Esophagus (tissue), 2 donors: Measurements from ENCODE around the gene NXNL1. TPM values are rescaled to one million over a fixed set of nuclear protein-coding genes. Genes with fewer than 3 reads are reported as not detected.
"Not testable (repeated sequence)": the region's sequence is repeated elsewhere in the genome, so short reads cannot be mapped to it uniquely, and the experiment has no call there.

Source experiments
- H3K27ac ChIP-seq, 2 donors: one replicate each; pipeline ENCODE4 v1.5.1; 2013; ENCODE audit warnings: low read depth in 2 of 2, mild to moderate bottlenecking in 2 of 2, inconsistent platforms in 1 of 2, low read length in 1 of 2, moderate library complexity in 1 of 2
- H3K27me3 ChIP-seq, 2 donors: one replicate each; pipeline ENCODE4 v1.6.1; 2013; ENCODE audit warnings: low read length in 2 of 2, control low read depth in 1 of 2, mild to moderate bottlenecking in 1 of 2; ENCODE audit not compliant: insufficient read depth in 2 of 2, control insufficient read depth in 1 of 2
- H3K36me3 ChIP-seq, 2 donors: one replicate each; pipeline ENCODE4 v1.6.1; 2013; ENCODE audit warnings: low read length in 1 of 2; ENCODE audit not compliant: control insufficient read depth in 2 of 2, insufficient read depth in 2 of 2
- H3K4me1 ChIP-seq, 2 donors: one replicate each; pipeline ENCODE4 v1.6.1; 2013; ENCODE audit warnings: low read length in 1 of 2; ENCODE audit not compliant: control insufficient read depth in 2 of 2, insufficient read depth in 2 of 2
- H3K4me3 ChIP-seq, 2 donors: one replicate each; pipeline ENCODE4 v1.5.1; 2013; ENCODE audit warnings: low read length in 2 of 2, mild to moderate bottlenecking in 2 of 2, low read depth in 1 of 2, moderate library complexity in 1 of 2
- H3K9me3 ChIP-seq, 2 donors: one replicate each; pipeline ENCODE4 v1.6.1; 2013; ENCODE audit warnings: mild to moderate bottlenecking in 2 of 2, low read depth in 1 of 2, low read length in 1 of 2, moderate library complexity in 1 of 2; ENCODE audit not compliant: control insufficient read depth in 2 of 2, insufficient read depth in 1 of 2
- WGBS, 2 donors: extraction: QIAGEN DNeasy Blood & Tissue Kit; methylation state at CpG; one replicate each; pipeline ENCODE4 v1.1.7; 2013; 5-methylcytosine and 5-hydroxymethylcytosine counted together
- polyA plus RNA-seq, 2 donors: library from polyadenylated mRNA; stranded (reverse); fragments of 200-250 nt; gene quantifications; one replicate each; pipeline ENCODE4 v1.2.3, GENCODE V29; 2013
- donor health status: healthy with polysubstance abuse.
- donor health status: Bipolar disorder and iron deficiency.

NXNL1 gene
- not detected for polyA plus RNA-seq

GRCh38 chr19:17460372-17461230, at the start of gene NXNL1:
Gene NXNL1 (minus strand): TSS chr19:17460926. CDS start chr19:17460869, 57 bp downstream.
- Histone ChIP-seq H3K9me3 (no peaks in the 10 kb centered on the region), H3K4me1 (peaks cover 0 to 4% of the 10 kb centered on the region in 2 donors), H3K27ac (no peak within 1 kb of the TSS), H3K4me3 (no peak within 1 kb of the TSS), H3K36me3 (no peaks in the 10 kb centered on the region), H3K27me3 (peaks cover 0 to 4% of the 10 kb centered on the region in 2 donors)
- 83 to 86% methylated on average over 26 of the region's 26 CpGs for WGBS, 2 donors

- H3K36me3 ChIP-seq: peaks cover 0 to 14% of the 10 kb centered on the region in 2 donors
- not testable (repeated sequence) for H3K4me3 ChIP-seq, H3K4me1 ChIP-seq, H3K27me3 ChIP-seq, H3K27ac ChIP-seq, H3K9me3 ChIP-seq
- 82 to 86% methylated on average over 3 of the region's 3 CpGs for WGBS, 2 donors
Measured at GRCh38 chr19:17508558-17508933, 47.8 kb upstream of the NXNL1 start.

GRCh38 chr19:17506745-17507144, 46.0 kb upstream of the NXNL1 start:
- Histone ChIP-seq H3K4me1 (peaks cover 0 to 2% of the 10 kb centered on the region in 2 donors), H3K27me3 (no peaks in the 10 kb centered on the region), H3K36me3 (peaks cover 0 to 14% of the 10 kb centered on the region in 2 donors), H3K27ac (no peak overlapping the region), H3K4me3 (no peak overlapping the region), H3K9me3 (no peaks in the 10 kb centered on the region)
- 79 to 81% methylated on average over 9 of the region's 9 CpGs for WGBS, 2 donors

- peaks cover 0 to under 1% of the 10 kb centered on the region in 2 donors for H3K4me1 ChIP-seq
- no peak overlapping the region for H3K27ac ChIP-seq
- H3K4me3 ChIP-seq: no peak overlapping the region
- peaks cover 0 to 23% of the 10 kb centered on the region in 2 donors for H3K36me3 ChIP-seq
- 67 to 68% methylated on average over 10 of the region's 10 CpGs for WGBS, 2 donors
- H3K27me3 ChIP-seq: no peaks in the 10 kb centered on the region
- no peaks in the 10 kb centered on the region for H3K9me3 ChIP-seq
Measured at GRCh38 chr19:17505223-17505622, 44.5 kb upstream of the NXNL1 start.

GRCh38 chr19:17504456-17504855, 43.7 kb upstream of the NXNL1 start:
- Histone ChIP-seq H3K4me1 (no peaks in the 10 kb centered on the region), H3K4me3 (no peak overlapping the region), H3K27ac (no peak overlapping the region), H3K27me3 (no peaks in the 10 kb centered on the region), H3K9me3 (no peaks in the 10 kb centered on the region), H3K36me3 (peaks cover 0 to 24% of the 10 kb centered on the region in 2 donors)
- 85 to 93% methylated on average over 13 of the region's 13 CpGs for WGBS, 2 donors

- WGBS, 2 donors: 95 to 98% methylated on average over 2 of the region's 2 CpGs
- H3K27me3 ChIP-seq: no peaks in the 10 kb centered on the region
- no peaks in the 10 kb centered on the region for H3K4me1 ChIP-seq
- H3K4me3 ChIP-seq: no peak overlapping the region
- peaks cover 0 to 24% of the 10 kb centered on the region in 2 donors for H3K36me3 ChIP-seq
- no peaks in the 10 kb centered on the region for H3K9me3 ChIP-seq
- H3K27ac ChIP-seq: no peak overlapping the region
Measured at GRCh38 chr19:17504030-17504429, 43.3 kb upstream of the NXNL1 start.

- Histone ChIP-seq H3K4me3 (no peak overlapping the region), H3K4me1 (no peaks in the 10 kb centered on the region), H3K27me3 (no peaks in the 10 kb centered on the region), H3K36me3 (peaks cover 0 to 24% of the 10 kb centered on the region in 2 donors), H3K27ac (no peak overlapping the region), H3K9me3 (no peaks in the 10 kb centered on the region)
- 91% methylated on average over 6 of the region's 6 CpGs for WGBS, 2 donors
Measured at GRCh38 chr19:17503240-17503639, 42.5 kb upstream of the NXNL1 start.

- Histone ChIP-seq H3K27ac (no peak overlapping the region), H3K4me3 (no peak overlapping the region), H3K9me3 (no peaks in the 10 kb centered on the region), H3K36me3 (peaks cover 0 to 18% of the 10 kb centered on the region in 2 donors), H3K27me3 (no peaks in the 10 kb centered on the region), H3K4me1 (peaks cover 3 to 4% of the 10 kb centered on the region in 2 donors)
- WGBS, 2 donors: 91 to 94% methylated on average over 27 of the region's 27 CpGs
Measured at GRCh38 chr19:17500447-17501198, 39.9 kb upstream of the NXNL1 start.

- H3K27me3 ChIP-seq: no peaks in the 10 kb centered on the region
- 62 to 65% methylated on average over 21 of the region's 21 CpGs for WGBS, 2 donors
- peaks cover 0 to 11% of the 10 kb centered on the region in 2 donors for H3K36me3 ChIP-seq
- no peaks in the 10 kb centered on the region for H3K9me3 ChIP-seq
- H3K4me3 ChIP-seq: no peak overlapping the region
- H3K27ac ChIP-seq: no peak overlapping the region
- peaks cover 3 to 4% of the 10 kb centered on the region in 2 donors for H3K4me1 ChIP-seq
Measured at GRCh38 chr19:17499648-17500446, 39.1 kb upstream of the NXNL1 start.
